CD4-positive, alpha-beta T cell (primary cell): ENCODE data around the gene PHLDB3. TPM values are rescaled to one million over a fixed set of nuclear protein-coding genes. Genes with fewer than 3 reads are reported as not detected.

Experiments used
- ATAC-seq: fragments of 200-7000 bp; cut with Tn5 transposase; one replicate; pipeline ENCODE4 v1.10.0; 2022; ENCODE audit warnings: mild to moderate bottlenecking; ENCODE audit not compliant: poor library complexity
- CTCF ChIA-PET: fragments of 350-600 bp; sonication (Branson Sonifier 250); formaldehyde crosslinking; loops from one replicate; lab custom pipeline; 2021; ENCODE audit warnings: antibody characterized with exemption, inconsistent platforms; lab: Charles Lee
- POLR2A ChIA-PET: fragments of 350-600 bp; sonication (Branson Sonifier 250); formaldehyde crosslinking; loops from one replicate; lab custom pipeline; 2021; ENCODE audit warnings: antibody characterized with exemption, inconsistent platforms; lab: Charles Lee
- DNase-seq, 14 experiments: peaks; one replicate each; pipeline ENCODE4 v3.0.0-alpha.2; 2013 to 2020; ENCODE audit warnings: mixed read lengths in 2 of 14
- H3K27ac ChIP-seq, 2 donors: one replicate each; pipeline versions ENCODE4 v1.5.1 to v1.7.0; 2013; ENCODE audit warnings: low read length in 2 of 2, low read depth in 1 of 2, mild to moderate bottlenecking in 1 of 2
- H3K27me3 ChIP-seq, 2 experiments: 1 replicate in 1 of 2; 2 replicates in 1 of 2; pipeline versions ENCODE4 v1.6.1 to v1.7.0; 2013; ENCODE audit warnings: low read length in 2 of 2, control low read depth in 1 of 2, mild to moderate bottlenecking in 1 of 2, moderate library complexity in 1 of 2; ENCODE audit not compliant: insufficient read depth in 2 of 2, control insufficient read depth in 1 of 2
- H3K36me3 ChIP-seq: one replicate; pipeline ENCODE4 v1.6.1; 2013; ENCODE audit warnings: low read length, control low read depth; ENCODE audit not compliant: insufficient read depth
- H3K4me1 ChIP-seq: one replicate; pipeline ENCODE4 v1.6.1; 2013; ENCODE audit warnings: low read length, control low read depth; ENCODE audit not compliant: insufficient read depth
- H3K4me3 ChIP-seq: one replicate; pipeline ENCODE4 v1.5.1; 2013; ENCODE audit warnings: mild to moderate bottlenecking, low read length, moderate library complexity
- H3K9me3 ChIP-seq, 2 experiments: 1 replicate in 1 of 2; 2 replicates in 1 of 2; pipeline versions ENCODE4 v1.6.1 to v1.7.0; 2013; ENCODE audit warnings: low read length in 2 of 2, mild to moderate bottlenecking in 2 of 2, control low read depth in 1 of 2, moderate library complexity in 1 of 2; ENCODE audit not compliant: control insufficient read depth in 1 of 2, insufficient read depth in 1 of 2
- H3K27ac Mint-ChIP-seq: one replicate; pipeline ENCODE4 v1.8.0; 2020; ENCODE audit warnings: mixed read lengths
- H3K27me3 Mint-ChIP-seq: one replicate; pipeline ENCODE4 v1.8.0; 2021; ENCODE audit warnings: mixed read lengths
- H3K36me3 Mint-ChIP-seq: one replicate; pipeline ENCODE4 v1.8.0; 2021; ENCODE audit warnings: low read depth, mixed read lengths
- H3K4me1 Mint-ChIP-seq: one replicate; pipeline ENCODE4 v1.8.0; 2021; ENCODE audit warnings: low read depth, mixed read lengths
- H3K4me3 Mint-ChIP-seq: one replicate; pipeline ENCODE4 v1.8.0; 2020; ENCODE audit warnings: mild to moderate bottlenecking, mixed read lengths
- H3K9me3 Mint-ChIP-seq: one replicate; pipeline ENCODE4 v1.8.0; 2020; ENCODE audit warnings: mixed read lengths
- intact Hi-C, 2 experiments: fragments of 100-400 bp; cut with DNase I in 1 of 2; cut with micrococcal nuclease in 1 of 2; formaldehyde crosslinking; loops; one replicate each; pipeline versions ENCODE4 v1.15.1 to v1.9.0; 2023 to 2025; cut with DNase I, micrococcal nuclease
- total RNA-seq, 174 experiments: library from RNA in 2 of 174; stranded (reverse) in 2 of 174; gene quantifications; one replicate each; pipeline ENCODE4 v1.2.3 and lab custom pipeline; 2021 to 2026
- TF ChIP-seq, protein P1 (sequence below): fragments of 200-600 bp; IDR thresholded peaks from one replicate; pipeline ENCODE4 v1.8.0; 2022; ENCODE audit warnings: antibody characterized with exemption, mild to moderate bottlenecking

PHLDB3 gene
- total RNA-seq, 2 experiments from 2014 or later: 75.1 to 77.4 TPM

DNA sequence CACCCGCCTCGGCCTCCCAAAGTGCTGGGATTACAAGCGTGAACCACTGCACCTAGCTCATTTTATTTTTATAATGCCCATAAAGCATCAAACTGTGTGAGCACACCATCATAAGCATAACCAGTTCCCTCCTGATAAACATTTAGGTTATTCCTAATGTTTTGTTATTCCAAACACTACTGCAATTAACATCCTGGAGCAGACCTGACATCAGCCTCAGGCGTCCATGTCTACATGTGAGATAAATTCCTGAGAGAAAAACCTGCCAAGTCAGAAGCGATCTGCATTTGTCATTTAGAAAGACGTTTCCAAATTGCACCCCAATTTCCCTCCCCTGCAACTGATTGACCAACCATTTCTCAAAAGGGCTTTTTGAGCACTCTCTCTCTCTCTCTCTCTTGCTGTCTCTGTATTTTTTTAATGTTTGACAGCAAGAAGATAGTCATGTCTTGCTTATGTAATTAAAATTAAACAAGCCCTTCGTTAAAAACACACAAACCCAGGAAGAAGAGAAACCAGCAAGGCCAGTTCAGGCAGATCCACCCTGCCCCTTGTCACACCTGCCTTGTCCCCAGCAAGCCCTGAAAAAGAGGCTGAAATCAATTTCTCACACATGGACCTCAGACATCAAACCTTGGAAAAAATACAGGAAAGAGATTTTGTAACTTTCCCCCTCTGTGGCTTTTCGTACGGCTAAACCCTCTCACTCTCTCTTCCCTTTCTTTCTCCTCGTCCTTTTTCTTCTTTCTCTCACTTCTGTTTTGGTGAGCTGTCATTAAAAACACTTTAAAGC is 49.0 kb downstream of the PHLDB3 start:
- H3K27ac Mint-ChIP-seq: no peak overlapping the region

DNA sequence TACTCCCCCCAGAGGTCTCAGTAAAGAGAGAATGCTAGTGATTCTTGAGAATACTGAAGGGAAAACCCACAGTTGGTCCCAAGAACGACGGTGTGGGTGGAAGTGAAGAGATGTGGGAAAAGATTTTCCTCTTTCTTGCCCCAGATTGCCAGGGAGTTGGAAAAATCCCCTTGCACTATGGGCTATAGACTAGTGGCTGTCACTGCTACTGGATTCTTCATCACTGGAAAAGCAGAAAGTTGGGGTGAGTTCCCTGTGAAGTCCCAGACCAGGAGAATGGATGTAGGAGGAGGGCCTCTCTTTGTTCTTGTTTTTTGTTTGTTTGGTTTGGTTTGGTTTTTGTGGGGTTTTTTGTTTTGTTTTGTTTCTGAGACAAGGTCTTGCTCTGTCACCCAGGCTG is 50.5 kb downstream of the PHLDB3 start:
- H3K36me3 ChIP-seq: no peaks in the 10 kb centered on the region
- H3K27me3 Mint-ChIP-seq: no peaks in the 10 kb centered on the region
- peaks cover 11% of the 10 kb centered on the region for H3K4me1 Mint-ChIP-seq
- no peaks in the 10 kb centered on the region for H3K36me3 Mint-ChIP-seq
- ChIA-PET CTCF (no interaction called here), POLR2A (interaction anchor here (1.4 kb wide), 1 partner anchor 9 kb away, joined by 3 read pairs; no protein-coding TSS in a partner anchor)
- TF ChIP-seq, protein P1, sequence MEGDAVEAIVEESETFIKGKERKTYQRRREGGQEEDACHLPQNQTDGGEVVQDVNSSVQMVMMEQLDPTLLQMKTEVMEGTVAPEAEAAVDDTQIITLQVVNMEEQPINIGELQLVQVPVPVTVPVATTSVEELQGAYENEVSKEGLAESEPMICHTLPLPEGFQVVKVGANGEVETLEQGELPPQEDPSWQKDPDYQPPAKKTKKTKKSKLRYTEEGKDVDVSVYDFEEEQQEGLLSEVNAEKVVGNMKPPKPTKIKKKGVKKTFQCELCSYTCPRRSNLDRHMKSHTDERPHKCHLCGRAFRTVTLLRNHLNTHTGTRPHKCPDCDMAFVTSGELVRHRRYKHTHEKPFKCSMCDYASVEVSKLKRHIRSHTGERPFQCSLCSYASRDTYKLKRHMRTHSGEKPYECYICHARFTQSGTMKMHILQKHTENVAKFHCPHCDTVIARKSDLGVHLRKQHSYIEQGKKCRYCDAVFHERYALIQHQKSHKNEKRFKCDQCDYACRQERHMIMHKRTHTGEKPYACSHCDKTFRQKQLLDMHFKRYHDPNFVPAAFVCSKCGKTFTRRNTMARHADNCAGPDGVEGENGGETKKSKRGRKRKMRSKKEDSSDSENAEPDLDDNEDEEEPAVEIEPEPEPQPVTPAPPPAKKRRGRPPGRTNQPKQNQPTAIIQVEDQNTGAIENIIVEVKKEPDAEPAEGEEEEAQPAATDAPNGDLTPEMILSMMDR: no peak
- H3K4me1 ChIP-seq: no peaks in the 10 kb centered on the region
- DNase-seq (no peak), ATAC-seq (no peak)
- H3K27me3 ChIP-seq: no peaks in the 10 kb centered on the region
- intact Hi-C loops: no loop called here
- no peaks in the 10 kb centered on the region for H3K9me3 ChIP-seq
- H3K27ac ChIP-seq: no peak overlapping the region
- H3K4me3 ChIP-seq: no peak overlapping the region
- H3K9me3 Mint-ChIP-seq: no peaks in the 10 kb centered on the region
- H3K4me3 Mint-ChIP-seq: no peak overlapping the region
- no peak overlapping the region for H3K27ac Mint-ChIP-seq

More for the DNA sequence above, 49.0 kb downstream of the PHLDB3 start:
- no peaks in the 10 kb centered on the region for H3K27me3 ChIP-seq
- DNase-seq (no peak), ATAC-seq (no peak)
- CTCF ChIA-PET: interaction anchor here (1.9 kb wide), 1 partner anchor 8 kb away, joined by 5 read pairs; no protein-coding TSS in a partner anchor
- Mint-ChIP-seq H3K4me3 (no peak overlapping the region), H3K36me3 (no peaks in the 10 kb centered on the region), H3K27me3 (no peaks in the 10 kb centered on the region), H3K4me1 (peaks cover 10% of the 10 kb centered on the region), H3K9me3 (no peaks in the 10 kb centered on the region)
- TF ChIP-seq, protein P1: no peak
- no peaks in the 10 kb centered on the region for H3K36me3 ChIP-seq
- H3K4me1 ChIP-seq: no peaks in the 10 kb centered on the region
- no peak overlapping the region for H3K27ac ChIP-seq
- no peaks in the 10 kb centered on the region for H3K9me3 ChIP-seq
- POLR2A ChIA-PET: no interaction called here
- H3K4me3 ChIP-seq: no peak overlapping the region
- intact Hi-C loops: no loop called here

DNA sequence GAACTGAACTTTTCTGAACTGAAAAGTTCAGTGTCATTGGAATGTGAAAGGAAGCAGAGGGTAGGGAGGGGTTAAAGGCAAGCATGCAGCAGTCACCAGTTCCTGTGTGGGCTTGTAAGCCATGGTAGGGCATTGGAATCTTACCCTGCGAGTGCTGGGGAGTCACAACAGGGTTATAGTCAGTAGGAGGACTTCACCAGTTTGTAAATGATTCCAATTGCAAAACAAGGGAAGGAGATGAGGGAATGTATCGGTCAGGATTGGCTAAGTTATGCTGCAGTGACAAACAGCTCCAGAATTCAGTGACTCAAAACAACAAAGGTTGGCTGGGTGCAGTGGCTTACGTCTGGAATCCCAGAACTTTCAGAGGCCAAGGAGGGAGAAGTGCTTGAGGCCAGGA is 52.0 kb downstream of the PHLDB3 start:
- ChIA-PET POLR2A (interaction anchor here (0.9 kb wide), 1 partner anchor 18 kb away, joined by 4 read pairs; no protein-coding TSS in a partner anchor), CTCF (no interaction called here)
- no peaks in the 10 kb centered on the region for H3K36me3 Mint-ChIP-seq
- Histone ChIP-seq H3K4me1 (peaks cover under 1% of the 10 kb centered on the region), H3K36me3 (no peaks in the 10 kb centered on the region), H3K4me3 (no peak overlapping the region), H3K9me3 (no peaks in the 10 kb centered on the region), H3K27ac (no peak overlapping the region), H3K27me3 (no peaks in the 10 kb centered on the region)
- DNase-seq (no peak), ATAC-seq (no peak)
- peaks cover 11% of the 10 kb centered on the region for H3K4me1 Mint-ChIP-seq
- no peak overlapping the region for H3K4me3 Mint-ChIP-seq
- no peaks in the 10 kb centered on the region for H3K9me3 Mint-ChIP-seq
- H3K27me3 Mint-ChIP-seq: no peaks in the 10 kb centered on the region
- no peak overlapping the region for H3K27ac Mint-ChIP-seq
- intact Hi-C loops: no loop called here
- TF ChIP-seq, protein P1: no peak
